HG02938 (cell line): ENCODE results near the gene IFIT1B.
"Not testable (repeated sequence)": the region's sequence is repeated elsewhere in the genome, so short reads cannot be mapped to it uniquely, and the experiment has no call there.

Source experiments
- ATAC-seq: cut with Tn5 transposase; IDR thresholded peaks from one replicate; pipeline ENCODE4 v1.9.1; 2021; ENCODE audit warnings: mild to moderate bottlenecking, moderate library complexity; ENCODE audit not compliant: unreplicated experiment

Gene IFIT1B

DNA sequence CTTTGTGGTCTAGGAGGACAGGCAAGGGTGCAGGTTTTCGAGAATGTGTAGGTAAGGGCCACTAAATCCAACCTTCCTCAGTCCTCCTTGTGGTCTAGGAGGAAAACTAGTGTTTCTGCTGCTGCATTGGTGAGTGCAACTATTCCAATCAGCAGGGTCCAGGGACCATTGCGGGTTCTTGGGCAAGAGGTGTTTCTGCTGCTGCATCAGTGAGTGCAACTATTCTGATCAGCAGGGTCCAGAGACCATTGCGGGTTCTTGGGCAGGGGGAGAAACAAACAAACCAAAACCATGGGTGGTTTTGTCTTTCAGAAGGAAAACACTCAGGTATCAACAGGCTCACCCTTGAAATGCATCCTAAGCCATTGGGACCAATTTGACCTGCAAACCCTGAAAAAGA is 29.9 kb downstream of the IFIT1B start:
- ATAC-seq = not testable (repeated sequence)

DNA sequence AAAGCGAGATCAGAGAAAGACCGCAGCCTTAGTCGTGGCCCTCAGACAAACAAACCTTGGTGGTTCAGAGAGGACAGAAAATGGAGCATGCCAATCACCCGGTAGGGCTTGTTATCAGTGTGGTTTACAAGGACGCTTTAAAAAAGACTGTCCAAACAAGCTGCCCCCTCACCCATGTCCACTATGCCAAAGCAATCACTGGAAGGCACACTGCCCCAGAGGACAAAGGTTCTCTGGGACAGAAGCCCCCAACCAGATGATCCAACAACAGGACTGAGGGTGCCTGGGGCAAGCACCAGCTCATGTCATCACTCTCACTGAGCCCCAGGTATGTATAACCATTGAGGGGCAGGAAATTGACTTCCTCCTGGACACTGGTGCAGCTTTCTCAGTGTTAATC is 31.4 kb downstream of the IFIT1B start:
- not testable (repeated sequence) for ATAC-seq

GRCh38 chr10:89410551-89410950 is 32.7 kb downstream of the IFIT1B start:
- ATAC-seq = not testable (repeated sequence)

- ATAC-seq = not testable (repeated sequence)
Observed at GRCh38 chr10:89411135-89411534, 33.3 kb downstream of the IFIT1B start.

- ATAC-seq = not testable (repeated sequence)
Observed at GRCh38 chr10:89412276-89412675, 34.4 kb downstream of the IFIT1B start.

GRCh38 chr10:89413398-89413912 is 35.6 kb downstream of the IFIT1B start:
- no peak for ATAC-seq

- ATAC-seq = peak; percentile 83
Observed at GRCh38 chr10:89414146-89414878, 36.5 kb downstream of the IFIT1B start, which contains the start of gene IFIT5. Gene IFIT5, plus strand, starts transcription at chr10:89414568. Its CDS starts 231 bp downstream, at chr10:89414799.

GRCh38 chr10:89414879-89415821 is 37.3 kb downstream of the IFIT1B start:
- ATAC-seq = peak; percentile 34

GRCh38 chr10:89416465-89416864 is 38.6 kb downstream of the IFIT1B start:
- ATAC-seq = no peak

DNA sequence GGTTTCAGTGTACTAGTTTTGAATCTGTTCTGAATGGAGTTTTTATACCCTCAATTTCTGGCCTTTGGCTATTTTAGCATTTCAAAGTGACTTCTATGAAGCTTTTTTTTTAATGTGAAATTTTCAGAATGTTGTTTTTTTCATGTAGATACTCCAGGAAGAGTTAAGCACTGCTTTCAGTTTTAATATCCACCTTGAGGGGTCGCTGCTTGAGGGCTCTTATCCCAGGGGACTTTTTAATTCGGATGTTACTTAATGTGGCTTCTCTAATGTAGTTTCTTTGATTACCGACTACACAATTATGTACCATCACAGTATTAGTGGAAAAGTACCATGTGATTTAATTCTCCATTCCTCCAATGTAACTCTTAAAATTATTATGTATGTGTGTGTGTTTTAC is 41.7 kb downstream of the IFIT1B start:
- no peak for ATAC-seq

DNA sequence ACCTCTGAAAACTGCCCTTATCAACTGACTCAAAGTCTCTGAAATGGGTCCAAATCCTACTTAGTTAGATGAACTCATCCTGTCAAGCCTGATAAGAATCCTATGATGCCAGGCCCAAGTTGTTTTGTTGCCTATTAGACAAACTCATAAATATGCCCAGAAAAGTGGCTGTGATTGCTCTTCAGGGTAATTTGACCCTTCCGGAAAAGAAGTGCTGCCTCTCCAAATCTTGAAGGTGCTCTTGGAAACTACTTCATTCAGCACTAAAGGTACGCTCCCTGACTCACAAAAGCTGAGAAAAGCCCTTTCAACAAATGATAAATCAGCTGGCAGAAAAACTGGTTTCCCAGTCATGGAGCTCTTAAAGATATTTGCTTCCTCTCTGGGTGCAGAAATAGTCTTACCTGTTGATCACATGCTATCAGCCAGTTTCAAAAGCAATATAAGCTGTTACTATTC is 43.2 kb downstream of the IFIT1B start:
- ATAC-seq = no peak

GRCh38 chr10:89425000-89425399 is 47.1 kb downstream of the IFIT1B start:
- no peak for ATAC-seq

GRCh38 chr10:89426230-89426868 is 48.5 kb downstream of the IFIT1B start:
- ATAC-seq = no peak

DNA sequence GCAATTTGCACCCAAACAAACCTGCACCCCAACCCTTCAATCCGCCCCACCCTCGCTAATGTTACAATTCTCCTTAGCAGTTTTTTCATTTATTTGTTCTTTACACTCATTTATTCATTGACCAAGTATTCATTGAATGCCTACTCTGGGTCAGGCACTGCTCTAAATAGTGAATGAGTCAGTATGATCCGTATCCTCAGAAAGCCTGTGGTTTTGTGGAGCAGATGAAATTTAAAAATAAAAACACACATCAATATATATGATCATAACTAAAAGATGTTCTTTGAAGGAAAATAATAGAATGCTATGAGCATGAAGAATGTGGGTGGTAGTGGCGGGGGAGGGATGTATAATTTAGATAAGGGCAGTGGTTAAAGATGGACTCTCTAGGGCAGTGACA is 49.8 kb downstream of the IFIT1B start:
- ATAC-seq = no peak

DNA sequence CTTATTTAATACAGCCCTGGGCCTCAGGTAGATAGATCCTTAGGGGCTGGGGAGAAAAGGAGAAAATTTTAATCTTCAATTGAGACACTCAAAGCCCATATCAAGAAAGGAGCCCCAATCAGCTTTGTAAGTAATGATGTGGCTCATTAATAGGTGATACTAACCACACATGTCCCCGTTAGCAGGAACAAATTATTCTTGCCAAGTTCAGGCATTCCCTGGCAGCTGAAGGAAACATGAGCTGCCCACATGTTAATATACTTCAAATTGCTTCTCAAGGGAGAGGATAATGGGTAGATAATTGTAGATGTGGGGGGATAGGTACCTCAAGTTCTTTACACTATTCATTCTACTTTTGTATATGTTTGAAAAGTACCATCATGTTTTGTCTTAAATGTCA is 51.0 kb downstream of the IFIT1B start:
- ATAC-seq = no peak

- ATAC-seq = no peak
Observed at GRCh38 chr10:89431977-89432376, 54.1 kb downstream of the IFIT1B start.
